HG03045 (cell line): Measurements from ENCODE around the gene DCAF4.
A peak's percentile ranks its signal among the peaks of the same experiment; 100 is the strongest.

Experiments
- ATAC-seq: cut with Tn5 transposase; IDR thresholded peaks from one replicate; pipeline ENCODE4 v1.9.1; 2021; ENCODE audit warnings: mild to moderate bottlenecking, moderate library complexity; ENCODE audit not compliant: unreplicated experiment

The DCAF4 gene

GRCh38 chr14:72926292-72927028 is at the start of gene DCAF4:
Gene DCAF4 (plus strand): TSS chr14:72926464. CDS start chr14:72937979, 11,515 bp downstream.
- ATAC-seq: peak; percentile 96

GRCh38 chr14:72876710-72877063 is 49.6 kb upstream of the DCAF4 start:
- ATAC-seq: no peak

- ATAC-seq: no peak
These were observed 47.5 kb upstream of the DCAF4 start for GRCh38 chr14:72878746-72879145.

GRCh38 chr14:72879431-72879830 is 46.8 kb upstream of the DCAF4 start:
- no peak for ATAC-seq

- no peak for ATAC-seq
These were observed 46.1 kb upstream of the DCAF4 start for GRCh38 chr14:72880164-72880563.

- ATAC-seq: no peak
These were observed 45.4 kb upstream of the DCAF4 start for GRCh38 chr14:72880820-72881219.

GRCh38 chr14:72881543-72881942 is 44.7 kb upstream of the DCAF4 start:
- no peak for ATAC-seq

GRCh38 chr14:72882047-72882446 is 44.2 kb upstream of the DCAF4 start:
- no peak for ATAC-seq

- ATAC-seq: no peak
These were observed 43.8 kb upstream of the DCAF4 start for GRCh38 chr14:72882463-72882862.

GRCh38 chr14:72883109-72883508 is 43.2 kb upstream of the DCAF4 start:
- ATAC-seq: no peak

- ATAC-seq: no peak
These were observed 42.3 kb upstream of the DCAF4 start for GRCh38 chr14:72883961-72884360.

- ATAC-seq: no peak
These were observed 41.9 kb upstream of the DCAF4 start for GRCh38 chr14:72884386-72884785.

- ATAC-seq: no peak
These were observed 38.8 kb upstream of the DCAF4 start for GRCh38 chr14:72887514-72887913.

- no peak for ATAC-seq
These were observed 38.1 kb upstream of the DCAF4 start for GRCh38 chr14:72888192-72888591.

GRCh38 chr14:72888636-72889201 is 37.5 kb upstream of the DCAF4 start:
- ATAC-seq: no peak

- no peak for ATAC-seq
These were observed 36.9 kb upstream of the DCAF4 start for GRCh38 chr14:72889366-72889765.

- no peak for ATAC-seq
These were observed 34.6 kb upstream of the DCAF4 start for GRCh38 chr14:72891666-72892102.

- ATAC-seq: no peak
These were observed 34.0 kb upstream of the DCAF4 start for GRCh38 chr14:72892103-72892878.

GRCh38 chr14:72892879-72893635 is 33.2 kb upstream of the DCAF4 start:
- peak; percentile 23 for ATAC-seq

- ATAC-seq: peak; percentile 98
These were observed 32.5 kb upstream of the DCAF4 start, which contains the start of gene DPF3 for GRCh38 chr14:72893636-72894322. Gene DPF3 (minus strand): TSS chr14:72894101. CDS start chr14:72894088, 13 bp downstream.

- no peak for ATAC-seq
These were observed 32.0 kb upstream of the DCAF4 start for GRCh38 chr14:72894323-72894622.
